GM12874 (cell line): Measurements from ENCODE around the gene CD74.

ENCODE experiments used
- TF ChIP-seq, protein P1 (sequence below): IDR thresholded peaks from 2 replicates; pipeline ENCODE4 v1.5.1; 2011; ENCODE audit warnings: low read depth, mild to moderate bottlenecking, control low read depth, low read length, moderate library complexity; ENCODE audit not compliant: insufficient read depth

Gene CD74

DNA sequence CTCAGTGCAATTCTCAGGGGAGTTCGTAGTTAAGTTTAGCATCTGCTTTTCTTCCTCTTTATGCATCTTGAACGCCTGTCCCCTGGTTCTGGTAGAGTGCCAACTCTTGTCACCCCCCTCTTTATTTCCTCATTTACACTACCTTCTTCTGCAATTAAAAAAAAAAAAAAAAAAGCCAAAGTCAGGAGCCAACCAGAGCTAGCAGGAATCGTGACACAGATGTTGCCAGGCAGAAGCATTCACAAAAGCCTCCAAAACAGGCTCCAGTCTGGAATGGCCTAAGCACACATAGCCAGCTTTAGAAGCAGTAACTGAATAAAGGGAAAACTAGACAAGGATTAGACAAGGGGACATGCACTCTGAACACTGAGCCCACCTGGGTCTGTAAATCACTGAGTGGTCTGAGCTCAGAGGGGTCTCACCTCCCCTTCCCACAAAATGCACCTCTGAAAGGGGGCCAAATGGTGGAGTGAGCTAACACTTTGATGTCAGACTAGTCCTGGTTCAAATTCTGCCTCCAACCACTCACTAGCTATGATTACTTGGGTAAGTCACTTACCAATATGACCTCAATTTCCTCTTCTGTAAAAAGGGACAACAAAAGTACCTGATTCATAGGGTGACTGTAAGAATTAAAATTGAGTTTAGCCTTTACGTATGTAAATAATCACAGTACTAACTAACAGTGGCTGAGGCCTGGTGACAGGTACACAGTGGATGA, 2.0 kb downstream of the CD74 start:
- TF ChIP-seq, protein P1, sequence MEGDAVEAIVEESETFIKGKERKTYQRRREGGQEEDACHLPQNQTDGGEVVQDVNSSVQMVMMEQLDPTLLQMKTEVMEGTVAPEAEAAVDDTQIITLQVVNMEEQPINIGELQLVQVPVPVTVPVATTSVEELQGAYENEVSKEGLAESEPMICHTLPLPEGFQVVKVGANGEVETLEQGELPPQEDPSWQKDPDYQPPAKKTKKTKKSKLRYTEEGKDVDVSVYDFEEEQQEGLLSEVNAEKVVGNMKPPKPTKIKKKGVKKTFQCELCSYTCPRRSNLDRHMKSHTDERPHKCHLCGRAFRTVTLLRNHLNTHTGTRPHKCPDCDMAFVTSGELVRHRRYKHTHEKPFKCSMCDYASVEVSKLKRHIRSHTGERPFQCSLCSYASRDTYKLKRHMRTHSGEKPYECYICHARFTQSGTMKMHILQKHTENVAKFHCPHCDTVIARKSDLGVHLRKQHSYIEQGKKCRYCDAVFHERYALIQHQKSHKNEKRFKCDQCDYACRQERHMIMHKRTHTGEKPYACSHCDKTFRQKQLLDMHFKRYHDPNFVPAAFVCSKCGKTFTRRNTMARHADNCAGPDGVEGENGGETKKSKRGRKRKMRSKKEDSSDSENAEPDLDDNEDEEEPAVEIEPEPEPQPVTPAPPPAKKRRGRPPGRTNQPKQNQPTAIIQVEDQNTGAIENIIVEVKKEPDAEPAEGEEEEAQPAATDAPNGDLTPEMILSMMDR = no peak

DNA sequence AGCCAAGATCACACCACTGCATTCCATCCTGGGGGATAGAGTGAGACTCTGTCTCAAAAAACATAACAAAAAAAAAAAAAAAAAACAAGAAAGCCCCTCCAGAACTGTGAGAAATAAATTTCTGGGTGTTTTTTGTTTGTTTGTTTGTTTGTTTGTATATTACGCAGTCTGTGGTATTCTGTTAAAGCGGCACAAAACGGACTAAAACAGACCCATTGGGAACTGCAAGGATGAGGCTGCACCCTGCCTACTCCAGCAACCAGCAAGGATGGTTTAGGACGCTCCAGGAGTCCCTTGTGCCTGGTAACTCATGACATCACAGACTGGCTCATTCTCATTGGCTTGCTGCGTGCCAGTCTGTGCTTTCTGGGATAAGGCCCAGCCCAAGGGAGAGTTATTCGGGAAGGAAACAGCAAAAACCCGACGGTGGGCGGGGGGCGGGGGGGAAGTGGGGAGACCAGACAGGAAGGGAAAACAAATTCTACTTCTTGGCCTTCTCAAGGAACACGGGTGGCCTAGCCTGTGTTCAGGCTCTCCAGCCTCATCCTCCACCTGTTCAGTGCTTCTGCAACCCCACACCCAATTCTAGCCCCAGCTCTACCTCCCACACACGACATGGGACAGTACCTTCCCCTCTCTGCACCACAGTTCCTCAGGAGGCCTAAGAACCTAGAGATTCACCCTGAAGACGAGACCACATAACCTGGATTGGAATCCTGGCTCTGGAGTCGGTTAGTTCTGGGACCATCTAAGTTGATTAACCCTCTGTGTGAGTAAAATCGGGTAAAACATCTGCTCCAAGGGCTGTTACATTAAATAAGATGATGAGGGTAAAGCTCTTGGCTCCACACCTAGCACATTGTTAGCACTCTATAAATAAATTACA, 2.8 kb downstream of the CD74 start:
- TF ChIP-seq, protein P1 = no peak

DNA sequence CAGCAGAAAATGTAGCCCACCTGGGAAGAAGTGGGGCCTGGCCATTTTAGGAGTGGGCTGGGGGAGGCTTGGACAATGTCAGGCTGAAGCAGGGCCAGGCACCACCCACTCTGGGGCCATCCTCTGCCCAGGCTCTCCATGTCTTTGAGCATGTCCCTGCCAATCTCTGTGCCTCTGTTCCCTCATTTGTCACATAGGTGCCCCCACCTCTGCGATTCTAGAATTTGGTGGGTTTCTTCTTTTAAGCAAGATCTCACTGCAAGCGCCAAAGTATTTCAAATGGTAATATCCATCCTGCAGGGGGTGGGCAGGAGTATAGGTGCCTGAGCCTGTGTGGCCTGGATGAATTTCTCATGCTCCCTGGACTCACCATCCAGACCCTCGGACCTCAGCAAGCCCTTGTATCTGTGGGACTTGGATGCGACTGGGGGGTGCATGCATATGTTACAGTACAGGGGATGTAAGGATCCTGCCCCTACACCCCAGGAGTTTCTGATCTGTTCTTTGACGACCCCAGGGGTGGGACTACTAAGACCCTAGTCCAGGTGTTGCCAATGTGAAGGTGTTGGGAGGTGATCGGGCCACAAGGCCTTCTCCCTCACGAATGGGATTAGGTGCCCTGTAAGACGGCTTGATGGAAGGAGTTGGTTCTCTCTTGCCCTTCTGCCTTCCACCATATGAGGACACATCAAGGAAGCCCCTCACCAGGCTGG, 4.3 kb downstream of the CD74 start:
- TF ChIP-seq, protein P1 = no peak

DNA sequence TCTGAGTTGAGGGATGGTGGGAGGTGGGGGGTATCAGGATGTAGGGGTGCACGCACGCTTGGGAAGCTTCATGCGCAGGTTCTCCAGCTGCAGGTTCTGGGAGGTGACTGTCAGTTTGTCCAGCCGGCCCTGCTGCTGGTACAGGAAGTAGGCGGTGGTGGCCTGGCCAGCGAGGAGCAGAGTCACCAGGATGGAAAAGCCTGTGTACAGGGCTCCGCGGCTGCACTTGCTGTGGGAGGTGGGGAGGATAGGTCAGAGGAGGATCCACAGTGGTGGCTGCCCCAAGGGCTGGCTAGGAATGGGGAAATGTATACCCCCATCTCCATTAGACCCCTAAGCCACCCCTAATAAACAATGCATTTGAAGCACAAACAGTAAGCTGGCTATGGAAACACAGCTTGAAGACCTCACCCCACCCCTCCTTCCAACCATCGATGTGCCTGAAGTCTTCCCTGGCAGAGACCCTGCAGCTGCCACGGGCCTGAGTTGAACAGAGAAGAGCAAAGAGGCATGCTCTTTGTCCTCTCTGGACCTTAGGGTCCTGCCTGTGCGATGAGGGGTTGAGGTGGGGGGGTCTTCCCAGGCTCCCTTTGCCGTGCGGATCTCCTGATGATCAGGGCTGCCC, 5.5 kb downstream of the CD74 start:
- TF ChIP-seq, protein P1 = no peak

DNA sequence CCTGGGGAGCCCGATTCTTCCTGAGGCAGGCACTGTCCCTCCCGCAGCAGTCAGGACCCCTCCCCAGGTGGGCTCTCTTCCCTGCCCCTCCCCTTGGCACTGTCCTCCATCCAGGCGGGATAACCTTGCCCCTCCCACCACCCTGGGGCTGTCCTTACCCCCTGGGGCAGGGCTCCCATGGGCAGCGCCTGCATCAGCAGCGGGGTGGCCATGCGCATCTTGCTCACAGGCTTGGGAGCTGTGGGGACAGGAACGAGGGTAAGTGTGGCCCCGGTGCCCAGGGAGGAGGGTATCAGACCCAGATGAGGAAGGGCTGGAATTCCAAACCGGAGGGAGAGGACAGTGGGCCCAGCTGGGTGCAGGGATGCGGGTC, 6.0 kb downstream of the CD74 start:
- TF ChIP-seq, protein P1 = no peak

DNA sequence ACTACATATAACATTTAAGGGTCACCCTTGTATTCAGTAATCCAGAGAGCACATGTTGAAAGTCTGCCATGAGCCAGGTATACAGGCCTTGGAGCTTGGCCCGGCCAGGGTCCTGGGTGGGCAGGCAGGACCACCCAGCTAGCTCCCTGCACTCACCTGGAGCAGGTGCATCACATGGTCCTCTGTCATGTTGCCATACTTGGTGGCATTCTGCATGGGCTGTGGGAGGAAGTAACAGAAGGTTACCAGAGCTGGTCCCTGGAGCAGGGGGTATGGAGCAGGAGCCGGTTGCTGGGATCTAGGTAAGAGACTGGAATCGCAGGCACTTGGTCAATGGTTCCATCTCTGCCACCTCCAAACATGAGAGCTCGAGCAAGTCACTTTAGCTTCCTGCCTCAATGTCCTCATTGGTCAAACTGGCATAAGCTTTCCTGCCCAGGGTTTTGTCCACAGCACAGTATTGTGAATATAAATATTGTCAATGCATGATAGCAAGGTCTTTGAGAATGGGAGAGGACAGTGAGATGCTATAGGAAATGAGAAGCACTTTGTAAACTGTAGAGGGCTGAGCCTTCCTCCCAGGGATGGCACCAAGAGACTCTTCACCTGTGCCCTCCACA, 6.5 kb downstream of the CD74 start:
- TF ChIP-seq, protein P1 = no peak
